Limb (tissue), 2 donors: ENCODE measurements around the gene GPD1.
"Not testable (repeated sequence)": the region's sequence is repeated elsewhere in the genome, so short reads cannot be mapped to it uniquely, and the experiment has no call there.

Experiments used
- DNase-seq, 2 donors: peaks; one replicate each; pipeline ENCODE4 v3.0.0-alpha.2; 2016; ENCODE audit errors: extremely low spot score in 2 of 2

Gene GPD1

DNA sequence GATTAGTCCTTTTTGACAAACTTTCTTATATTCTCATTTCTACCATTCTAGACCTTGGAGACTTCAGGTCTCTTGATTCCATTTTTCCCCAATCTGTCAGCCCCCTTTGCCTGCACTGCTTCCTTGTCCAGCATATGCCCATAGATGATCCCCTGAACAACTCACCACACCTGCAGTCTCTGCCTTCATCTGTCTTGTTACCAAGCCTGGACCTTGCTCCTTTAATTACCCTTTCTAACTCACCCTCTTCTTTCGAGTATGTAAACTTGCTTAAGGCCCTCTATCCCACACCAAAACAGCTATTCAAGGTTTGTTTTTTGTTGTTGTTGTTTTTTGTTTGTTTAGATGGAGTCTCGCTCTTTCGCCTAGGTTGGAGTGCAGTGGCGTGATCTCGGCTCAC is 17.8 kb downstream of the GPD1 start:
- no peak for DNase-seq

GRCh38 chr12:50123203-50123602 is 19.4 kb downstream of the GPD1 start:
- DNase-seq: no peak

DNA sequence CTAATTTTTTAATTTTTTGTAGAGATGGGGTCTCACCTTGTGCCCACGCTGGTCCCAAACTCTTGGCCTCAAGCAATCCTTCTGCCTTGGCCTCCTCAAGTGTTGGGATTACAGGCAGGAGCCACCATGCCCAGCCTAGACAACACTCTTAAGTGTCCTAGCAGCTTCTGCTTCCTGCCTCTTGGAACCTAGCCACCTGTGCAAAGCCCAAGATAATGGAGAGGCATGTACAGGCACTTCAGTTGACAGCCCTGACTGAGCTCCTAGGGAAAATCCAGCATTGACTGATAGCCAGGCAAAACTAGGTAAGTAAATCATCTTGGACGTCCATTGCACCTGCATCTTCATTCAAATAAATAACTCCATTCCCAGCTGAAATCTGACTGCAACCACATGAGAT is 23.7 kb downstream of the GPD1 start:
- no peak for DNase-seq

- DNase-seq: no peak
These were observed 25.5 kb downstream of the GPD1 start for GRCh38 chr12:50129290-50129689.

- DNase-seq: no peak
These were observed 28.8 kb downstream of the GPD1 start for GRCh38 chr12:50132505-50133135.

GRCh38 chr12:50142993-50143392 is 39.2 kb downstream of the GPD1 start:
- no peak for DNase-seq

DNA sequence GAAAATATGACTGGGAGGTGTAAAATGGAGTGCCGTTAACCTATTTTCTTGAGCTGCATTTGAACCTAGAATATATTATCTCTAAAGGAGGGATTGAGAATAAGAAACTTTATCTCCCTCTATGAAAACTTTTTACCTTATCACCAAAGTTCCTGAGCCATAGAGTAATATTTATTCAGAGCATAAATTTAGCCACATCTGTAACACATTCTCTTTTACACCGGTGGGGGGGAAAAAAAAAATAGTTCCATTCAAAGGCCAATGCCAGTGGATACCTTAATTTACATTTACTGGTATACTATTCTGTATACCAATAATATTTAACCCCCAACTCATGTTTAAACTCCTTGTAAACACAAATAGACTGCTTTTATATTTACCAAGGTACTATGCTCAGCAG is 41.6 kb downstream of the GPD1 start:
- no peak for DNase-seq

DNA sequence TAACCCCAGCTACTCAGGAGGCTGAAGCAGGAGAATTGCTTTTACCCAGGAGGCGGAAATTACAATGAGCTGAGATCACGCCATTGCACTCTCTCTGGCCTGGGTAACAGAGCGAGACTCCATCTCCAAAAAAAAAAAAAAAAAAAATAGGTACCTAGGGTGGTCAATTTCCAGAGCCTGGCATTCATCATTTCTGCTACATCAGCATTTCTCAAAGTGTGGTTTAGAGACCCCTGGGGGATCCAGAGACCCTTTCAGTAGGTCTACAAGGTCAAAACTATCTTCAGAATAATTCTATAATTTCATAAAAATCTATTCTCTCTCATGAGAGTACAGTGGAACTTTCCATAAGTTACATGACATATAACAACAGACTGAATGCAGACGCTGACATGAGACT is 43.5 kb downstream of the GPD1 start:
- DNase-seq: no peak

DNA sequence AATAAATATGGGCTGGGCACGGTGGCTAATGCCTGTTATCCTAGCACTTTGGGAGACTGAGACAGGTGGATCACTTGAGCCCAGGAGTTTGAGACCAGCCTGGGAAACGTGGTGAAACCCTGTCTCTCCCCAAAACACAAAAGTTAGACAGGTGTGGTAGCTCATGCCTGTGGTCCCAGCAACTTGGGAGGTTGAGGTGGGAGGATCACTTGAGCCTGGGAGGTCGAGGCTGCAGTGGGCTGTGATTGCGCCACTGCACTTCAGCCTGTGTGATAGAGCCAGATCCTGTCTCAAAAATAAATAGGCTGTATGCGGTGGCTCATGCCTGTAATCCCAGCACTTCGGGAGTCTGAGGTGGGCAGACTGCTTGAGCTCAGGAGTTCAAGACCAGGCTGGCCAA is 44.2 kb downstream of the GPD1 start:
- DNase-seq: not testable (repeated sequence)

DNA sequence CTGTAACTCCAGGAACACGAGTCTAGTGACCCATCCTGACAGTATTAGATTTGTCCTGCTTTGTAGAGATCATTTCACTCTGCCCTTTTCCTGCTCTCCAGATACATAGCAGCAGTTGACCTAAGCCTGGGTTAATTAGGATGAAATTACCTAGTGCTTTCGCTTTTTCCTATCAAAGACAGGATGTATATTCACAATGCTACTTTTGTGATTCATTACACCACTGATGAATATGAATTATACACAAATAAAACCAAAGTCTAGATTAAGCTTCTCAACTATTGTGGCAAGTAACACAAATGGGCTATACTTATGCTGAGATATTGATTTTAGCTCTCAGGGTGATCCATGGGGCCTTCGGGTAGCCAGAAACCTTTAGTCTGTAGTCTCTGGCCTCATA is 45.5 kb downstream of the GPD1 start:
- DNase-seq: no peak

- no peak for DNase-seq
These were observed 47.4 kb downstream of the GPD1 start for GRCh38 chr12:50151047-50151687.

DNA sequence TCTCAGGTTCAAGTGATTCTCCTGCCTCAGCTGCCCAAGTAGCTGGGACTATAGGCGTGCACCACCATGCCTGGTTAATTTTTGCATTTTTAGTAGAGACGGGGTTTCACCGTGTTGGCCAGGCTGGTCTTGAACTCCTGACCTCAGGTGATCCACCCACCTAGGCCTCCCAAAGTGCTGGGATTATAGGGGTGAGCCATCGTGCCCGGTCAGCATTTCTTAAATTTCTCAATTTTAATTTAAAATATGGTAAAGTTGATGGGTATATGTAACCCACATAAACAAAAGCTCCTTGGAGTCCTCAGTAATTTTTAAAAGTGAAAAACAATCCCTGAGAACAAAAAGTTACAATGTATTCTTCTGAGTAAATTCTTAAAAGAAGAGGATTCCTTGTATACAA is 51.1 kb downstream of the GPD1 start:
- DNase-seq: not testable (repeated sequence)

GRCh38 chr12:50156641-50157040 is 52.8 kb downstream of the GPD1 start:
- DNase-seq: no peak

DNA sequence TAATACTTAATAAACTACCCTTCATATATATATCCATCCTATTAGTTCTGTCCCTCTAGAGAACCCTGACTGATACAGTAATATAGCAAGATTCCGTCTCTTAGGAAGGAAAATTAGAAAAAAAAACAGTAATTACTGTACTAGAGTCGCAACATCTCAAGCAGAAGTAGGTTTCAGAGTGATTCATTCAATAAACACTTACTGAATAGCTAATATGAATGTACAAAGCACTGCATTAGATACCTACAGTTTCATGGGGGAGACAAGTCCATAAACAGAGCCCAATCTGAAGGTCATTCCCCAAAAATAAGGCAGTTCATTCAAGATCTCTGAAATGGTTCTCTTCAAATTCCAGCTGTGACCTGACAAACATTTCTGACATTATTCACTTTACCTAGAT is 53.5 kb downstream of the GPD1 start:
- no peak for DNase-seq

DNA sequence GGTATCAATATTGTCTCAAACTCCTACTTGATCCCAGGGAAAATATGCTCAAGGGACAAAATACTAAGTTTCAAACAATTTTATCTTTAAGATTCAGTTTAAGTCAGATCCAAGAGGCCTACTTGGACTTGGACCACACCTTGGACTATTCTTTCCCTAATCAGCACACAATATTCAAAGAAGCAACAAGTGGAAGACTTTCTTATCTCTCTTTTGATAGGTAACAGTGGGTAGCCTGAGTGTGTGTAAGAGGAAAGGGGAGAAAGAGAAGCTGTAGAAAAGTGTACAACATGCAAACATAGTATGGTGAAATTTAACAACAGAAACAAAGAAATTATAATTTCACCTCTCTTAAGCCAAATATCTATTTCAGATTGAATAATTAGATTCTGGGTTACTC is 56.8 kb downstream of the GPD1 start:
- no peak for DNase-seq
